22Rv1 (cell line): ENCODE results near the gene P2RX1.

Experiments used
- CTCF ChIP-seq: fragments of 450-650 bp; IDR thresholded peaks from 2 replicates; pipeline ENCODE4 v1.5.1; 2017; ENCODE audit warnings: mild to moderate bottlenecking
- ZFX ChIP-seq: fragments of 450-650 bp; IDR thresholded peaks from 2 replicates; pipeline ENCODE4 v1.6.1; 2017; ENCODE audit warnings: antibody characterized with exemption, borderline replicate concordance

DNA sequence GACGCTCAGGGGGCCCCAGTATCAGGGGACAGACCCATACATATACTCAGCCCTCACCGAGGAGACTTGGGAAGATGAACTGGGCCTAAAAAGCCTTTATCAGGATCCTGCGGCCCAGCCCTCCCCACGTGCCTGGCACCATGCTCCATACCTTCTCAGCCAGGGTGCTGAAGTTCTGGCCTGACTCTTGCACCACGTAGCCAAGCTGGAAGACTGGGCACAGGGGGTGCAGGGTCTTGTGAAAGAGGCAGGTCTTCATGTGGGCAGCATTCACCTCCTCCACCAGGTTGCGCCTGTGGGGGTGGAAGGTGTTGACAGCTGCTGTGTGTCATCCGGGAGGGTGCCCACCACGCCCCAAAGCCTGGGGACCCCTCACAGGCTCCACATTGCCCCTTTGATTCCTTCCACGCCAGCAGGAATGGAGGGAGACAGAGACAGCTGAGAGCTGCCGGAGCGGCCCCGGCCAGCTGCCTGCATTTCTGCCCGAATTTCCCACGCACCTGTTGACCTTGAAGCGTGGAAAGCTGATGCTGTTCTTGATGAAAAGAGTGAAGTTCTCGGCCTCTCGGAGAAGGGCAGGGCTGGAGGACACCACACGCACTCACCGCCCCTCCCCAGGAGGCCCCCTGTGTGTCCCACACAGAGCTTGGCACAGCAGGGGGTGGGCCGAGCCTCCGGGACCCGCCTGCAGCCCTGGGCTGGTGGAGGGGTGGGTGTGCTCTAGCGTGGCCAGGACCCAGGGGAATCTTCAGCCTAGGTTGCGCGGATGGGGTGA is 13.0 kb downstream of the P2RX1 start:
- TF ChIP-seq CTCF (no peak), ZFX (no peak)
